MM.1S (cell line): ENCODE measurements around the gene CHEK1.

Experiments used
- DNase-seq: peaks from one replicate; pipeline ENCODE4 v3.0.0-alpha.2; 2015
- H2AFZ ChIP-seq: fragments of 300-600 bp; sonication (generic); 2 replicates; pipeline ENCODE4 v1.6.0; 2016; ENCODE audit warnings: antibody characterized with exemption, low read length
- H3F3A ChIP-seq: fragments of 300-600 bp; sonication (generic); 2 replicates; pipeline ENCODE4 v1.6.1; 2016; ENCODE audit warnings: mild to moderate bottlenecking, antibody characterized with exemption, low read length, moderate library complexity, mixed read lengths; ENCODE audit not compliant: insufficient read depth
- H3K27ac ChIP-seq: fragments of 300-600 bp; sonication (generic); 2 replicates; pipeline ENCODE4 v1.5.1; 2016; ENCODE audit warnings: mild to moderate bottlenecking, low read length
- H3K27me3 ChIP-seq: fragments of 300-600 bp; sonication (generic); replicated peaks from 2 replicates; pipeline ENCODE4 v1.6.0; 2016; ENCODE audit warnings: low read length; ENCODE audit not compliant: insufficient read depth
- H3K36me3 ChIP-seq: fragments of 300-600 bp; sonication (generic); replicated peaks from 2 replicates; pipeline ENCODE4 v1.6.1; 2016; ENCODE audit warnings: mild to moderate bottlenecking, low read length, mixed read lengths; ENCODE audit not compliant: insufficient read depth
- H3K4me1 ChIP-seq: fragments of 300-600 bp; sonication (generic); 2 replicates; pipeline ENCODE4 v1.6.1; 2016; ENCODE audit warnings: low read length, mixed read lengths
- H3K4me2 ChIP-seq: fragments of 300-600 bp; sonication (generic); 2 replicates; pipeline ENCODE4 v1.6.0; 2016; ENCODE audit warnings: low read depth, low read length
- H3K4me3 ChIP-seq: fragments of 300-600 bp; sonication (generic); 2 replicates; pipeline ENCODE4 v1.5.1; 2016; ENCODE audit warnings: low read length, mixed read lengths
- H3K79me2 ChIP-seq: fragments of 300-600 bp; sonication (generic); 2 replicates; pipeline ENCODE4 v1.6.1; 2016; ENCODE audit warnings: mixed run types, low read length, mixed read lengths
- H3K9ac ChIP-seq: fragments of 300-600 bp; sonication (generic); 2 replicates; pipeline ENCODE4 v1.6.1; 2016; ENCODE audit warnings: low read length, mixed read lengths
- H3K9me2 ChIP-seq: fragments of 300-600 bp; sonication (generic); replicated peaks from 2 replicates; pipeline ENCODE4 v1.6.1; 2016; ENCODE audit warnings: mild to moderate bottlenecking, low read length, mixed read lengths; ENCODE audit not compliant: insufficient read depth
- H3K9me3 ChIP-seq: fragments of 300-600 bp; sonication (generic); replicated peaks from 2 replicates; pipeline ENCODE4 v1.6.1; 2016; ENCODE audit warnings: mild to moderate bottlenecking, low read length, mixed read lengths; ENCODE audit not compliant: insufficient read depth
- H4K20me1 ChIP-seq: fragments of 300-600 bp; sonication (generic); 2 replicates; pipeline ENCODE4 v1.6.1; 2016; ENCODE audit warnings: mild to moderate bottlenecking, low read length, moderate library complexity, mixed read lengths; ENCODE audit not compliant: insufficient read depth
- CTCF ChIP-seq: fragments of 300-600 bp; sonication (generic); IDR thresholded peaks from 2 replicates; pipeline ENCODE4 v1.5.1; 2016; ENCODE audit warnings: antibody characterized with exemption, low read length, mixed read lengths
- EZH2 ChIP-seq: fragments of 300-600 bp; sonication (generic); optimal IDR thresholded peaks from 2 replicates; pipeline ENCODE3; 2017; ENCODE audit warnings: low read depth, mild to moderate bottlenecking, antibody characterized with exemption, low read length, mixed read lengths
- EZH2phosphoT487 ChIP-seq: fragments of 300-600 bp; sonication (generic); IDR thresholded peaks from 2 replicates; pipeline ENCODE4 v1.6.1; 2018; ENCODE audit warnings: antibody characterized with exemption, low read length

The CHEK1 gene

GRCh38 chr11:125689274-125689859 is 64.4 kb downstream of the CHEK1 start:
- no peak overlapping the region for H2AFZ ChIP-seq
- no peak overlapping the region for H3K4me3 ChIP-seq
- H3K9me3 ChIP-seq, result no peaks in the 10 kb centered on the region
- no peak overlapping the region for H3K27ac ChIP-seq
- no peaks in the 10 kb centered on the region for H3K79me2 ChIP-seq
- H3K27me3 ChIP-seq, result no peaks in the 10 kb centered on the region
- no peak for DNase-seq
- H3F3A ChIP-seq, result no peaks in the 10 kb centered on the region
- no peaks in the 10 kb centered on the region for H3K9me2 ChIP-seq
- no peaks in the 10 kb centered on the region for H3K36me3 ChIP-seq
- H3K4me1 ChIP-seq, result no peaks in the 10 kb centered on the region
- H3K4me2 ChIP-seq, result no peak overlapping the region
- TF ChIP-seq EZH2, result no peak
- TF ChIP-seq CTCF, result no peak
- TF ChIP-seq EZH2phosphoT487, result no peak
- H4K20me1 ChIP-seq, result no peaks in the 10 kb centered on the region
- no peak overlapping the region for H3K9ac ChIP-seq

GRCh38 chr11:125690006-125690405 is 65.0 kb downstream of the CHEK1 start:
- no peaks in the 10 kb centered on the region for H3K9me3 ChIP-seq
- no peaks in the 10 kb centered on the region for H3F3A ChIP-seq
- no peaks in the 10 kb centered on the region for H3K79me2 ChIP-seq
- H4K20me1 ChIP-seq, result no peaks in the 10 kb centered on the region
- H3K9ac ChIP-seq, result no peak overlapping the region
- H2AFZ ChIP-seq, result no peak overlapping the region
- no peaks in the 10 kb centered on the region for H3K27me3 ChIP-seq
- no peak for TF ChIP-seq EZH2phosphoT487
- TF ChIP-seq EZH2, result no peak
- TF ChIP-seq CTCF, result no peak
- no peaks in the 10 kb centered on the region for H3K4me1 ChIP-seq
- H3K27ac ChIP-seq, result no peak overlapping the region
- DNase-seq, result no peak
- no peak overlapping the region for H3K4me2 ChIP-seq
- H3K36me3 ChIP-seq, result no peaks in the 10 kb centered on the region
- H3K4me3 ChIP-seq, result no peak overlapping the region
- no peaks in the 10 kb centered on the region for H3K9me2 ChIP-seq

- H3K4me1 ChIP-seq, result no peaks in the 10 kb centered on the region
- H3K9ac ChIP-seq, result no peak overlapping the region
- no peaks in the 10 kb centered on the region for H3K79me2 ChIP-seq
- DNase-seq, result no peak
- no peak overlapping the region for H3K4me3 ChIP-seq
- H3K27me3 ChIP-seq, result no peaks in the 10 kb centered on the region
- TF ChIP-seq CTCF (no peak), EZH2phosphoT487 (no peak), EZH2 (no peak)
- no peaks in the 10 kb centered on the region for H3F3A ChIP-seq
- no peak overlapping the region for H3K4me2 ChIP-seq
- no peaks in the 10 kb centered on the region for H3K9me2 ChIP-seq
- no peak overlapping the region for H3K27ac ChIP-seq
- H3K9me3 ChIP-seq, result no peaks in the 10 kb centered on the region
- H2AFZ ChIP-seq, result no peak overlapping the region
- H4K20me1 ChIP-seq, result no peaks in the 10 kb centered on the region
- H3K36me3 ChIP-seq, result no peaks in the 10 kb centered on the region
Observed at GRCh38 chr11:125692887-125693286, 67.9 kb downstream of the CHEK1 start.
